ENCODE measurements around the gene SSR2. TPM values are rescaled to one million over a fixed set of nuclear protein-coding genes. Genes with fewer than 3 reads are reported as not detected.

The SSR2 gene
- total and polyA plus RNA-seq, 4 donors, result 93.1 to 264 (median 173) TPM

DNA sequence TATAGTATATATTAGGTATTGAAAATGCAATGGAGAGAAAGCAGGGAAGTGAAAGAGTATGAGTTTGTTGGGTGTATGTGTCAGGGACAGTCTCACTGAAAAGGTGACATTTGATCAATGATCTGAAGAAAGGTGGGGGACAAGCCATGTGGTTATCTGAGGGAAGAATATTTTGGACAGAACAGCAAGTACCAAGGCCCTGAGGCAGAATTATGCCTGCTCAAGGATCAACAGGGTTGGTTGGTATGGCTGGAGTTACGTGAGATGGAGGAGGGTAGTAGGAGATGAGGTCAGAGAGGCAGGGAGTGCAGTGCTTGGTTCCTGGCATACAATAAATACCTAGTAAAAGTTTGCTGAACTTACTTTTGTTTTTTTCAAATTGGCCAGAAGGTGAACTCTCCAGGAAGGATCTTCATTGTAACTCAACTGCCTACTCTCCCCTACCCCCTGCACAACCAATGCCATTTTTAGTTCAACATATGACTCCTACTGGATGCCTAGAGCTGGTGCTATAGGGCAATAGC is 35.6 kb upstream of the SSR2 start:
- WGBS, result 95% methylated on average over 1 of the region's 1 CpG
- no peak overlapping the region for H3K27ac ChIP-seq (ENCODE audit: low read depth in 1 of 2, low read length in 2 of 2)

GRCh38 chr1:156055281-156056048 is 34.7 kb upstream of the SSR2 start:
- peak overlapping the region; percentile 56 to 94 (median 94) for H3K4me3 ChIP-seq (ENCODE audit: low read depth in 1 of 3, low read length in 3 of 3)
- peak overlapping the region; percentile 94 for H3K27ac ChIP-seq (ENCODE audit: low read depth in 1 of 2, low read length in 2 of 2)
- H3K27me3 ChIP-seq (ENCODE audit: control insufficient read depth in 4 of 4, insufficient read depth in 4 of 4, low read length in 3 of 4), result no peaks in the 10 kb centered on the region
- H3K9ac ChIP-seq (ENCODE audit: low read depth in 1 of 2, low read length in 2 of 2), result peak overlapping the region; percentile 63 to 74
- peaks cover 0 to 8% (median 5%) of the 10 kb centered on the region in 4 donors for H3K36me3 ChIP-seq (ENCODE audit: control insufficient read depth in 4 of 4, insufficient read depth in 3 of 4, low read depth in 1 of 4, low read length in 3 of 4)
- DNase-seq (ENCODE audit: low spot score), result no peak
- WGBS, result 25% methylated on average over 17 of the region's 17 CpGs
- no peaks in the 10 kb centered on the region for H3K9me3 ChIP-seq (ENCODE audit: control insufficient read depth in 4 of 4, low read length in 3 of 4)
- H3K4me1 ChIP-seq (ENCODE audit: control insufficient read depth in 4 of 4, insufficient read depth in 4 of 4, low read length in 3 of 4), result peaks cover 0 to 22% (median 13%) of the 10 kb centered on the region in 4 donors
- TF ChIP-seq RXRA (IDR thresholded peaks at IDR 0.05) (no peak), CTCF (IDR thresholded peaks at IDR 0.05; ENCODE audit: low read depth, low read length, missing input control) (no peak), GABPA (IDR thresholded peaks at IDR 0.05 in 1 of 2, conservative IDR thresholded peaks at IDR 0.05 in 1 of 2) (no peak), FOXA2 (IDR thresholded peaks at IDR 0.05) (no peak), SP1 (IDR thresholded peaks at IDR 0.05) (no peak), NR2F2 (IDR thresholded peaks at IDR 0.05) (no peak), JUND (IDR thresholded peaks at IDR 0.05) (no peak), HNF4A (conservative IDR thresholded peaks at IDR 0.05) (no peak), EGR1 (IDR thresholded peaks at IDR 0.05; ENCODE audit: low read depth in 2 of 2) (no peak), FOXA1 (IDR thresholded peaks at IDR 0.05) (no peak), TAF1 (conservative IDR thresholded peaks at IDR 0.05) (no peak), YY1 (IDR thresholded peaks at IDR 0.05) (no peak), RAD21 (IDR thresholded peaks at IDR 0.05) (no peak), HNF4G (IDR thresholded peaks at IDR 0.05) (no peak)
- TF ChIP-seq, protein P1, sequence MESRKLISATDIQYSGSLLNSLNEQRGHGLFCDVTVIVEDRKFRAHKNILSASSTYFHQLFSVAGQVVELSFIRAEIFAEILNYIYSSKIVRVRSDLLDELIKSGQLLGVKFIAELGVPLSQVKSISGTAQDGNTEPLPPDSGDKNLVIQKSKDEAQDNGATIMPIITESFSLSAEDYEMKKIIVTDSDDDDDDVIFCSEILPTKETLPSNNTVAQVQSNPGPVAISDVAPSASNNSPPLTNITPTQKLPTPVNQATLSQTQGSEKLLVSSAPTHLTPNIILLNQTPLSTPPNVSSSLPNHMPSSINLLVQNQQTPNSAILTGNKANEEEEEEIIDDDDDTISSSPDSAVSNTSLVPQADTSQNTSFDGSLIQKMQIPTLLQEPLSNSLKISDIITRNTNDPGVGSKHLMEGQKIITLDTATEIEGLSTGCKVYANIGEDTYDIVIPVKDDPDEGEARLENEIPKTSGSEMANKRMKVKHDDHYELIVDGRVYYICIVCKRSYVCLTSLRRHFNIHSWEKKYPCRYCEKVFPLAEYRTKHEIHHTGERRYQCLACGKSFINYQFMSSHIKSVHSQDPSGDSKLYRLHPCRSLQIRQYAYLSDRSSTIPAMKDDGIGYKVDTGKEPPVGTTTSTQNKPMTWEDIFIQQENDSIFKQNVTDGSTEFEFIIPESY (IDR thresholded peaks at IDR 0.05), result no peak
- TF ChIP-seq, protein P2, sequence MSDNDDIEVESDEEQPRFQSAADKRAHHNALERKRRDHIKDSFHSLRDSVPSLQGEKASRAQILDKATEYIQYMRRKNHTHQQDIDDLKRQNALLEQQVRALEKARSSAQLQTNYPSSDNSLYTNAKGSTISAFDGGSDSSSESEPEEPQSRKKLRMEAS (IDR thresholded peaks at IDR 0.05), result no peak
- TF ChIP-seq, protein P3, sequence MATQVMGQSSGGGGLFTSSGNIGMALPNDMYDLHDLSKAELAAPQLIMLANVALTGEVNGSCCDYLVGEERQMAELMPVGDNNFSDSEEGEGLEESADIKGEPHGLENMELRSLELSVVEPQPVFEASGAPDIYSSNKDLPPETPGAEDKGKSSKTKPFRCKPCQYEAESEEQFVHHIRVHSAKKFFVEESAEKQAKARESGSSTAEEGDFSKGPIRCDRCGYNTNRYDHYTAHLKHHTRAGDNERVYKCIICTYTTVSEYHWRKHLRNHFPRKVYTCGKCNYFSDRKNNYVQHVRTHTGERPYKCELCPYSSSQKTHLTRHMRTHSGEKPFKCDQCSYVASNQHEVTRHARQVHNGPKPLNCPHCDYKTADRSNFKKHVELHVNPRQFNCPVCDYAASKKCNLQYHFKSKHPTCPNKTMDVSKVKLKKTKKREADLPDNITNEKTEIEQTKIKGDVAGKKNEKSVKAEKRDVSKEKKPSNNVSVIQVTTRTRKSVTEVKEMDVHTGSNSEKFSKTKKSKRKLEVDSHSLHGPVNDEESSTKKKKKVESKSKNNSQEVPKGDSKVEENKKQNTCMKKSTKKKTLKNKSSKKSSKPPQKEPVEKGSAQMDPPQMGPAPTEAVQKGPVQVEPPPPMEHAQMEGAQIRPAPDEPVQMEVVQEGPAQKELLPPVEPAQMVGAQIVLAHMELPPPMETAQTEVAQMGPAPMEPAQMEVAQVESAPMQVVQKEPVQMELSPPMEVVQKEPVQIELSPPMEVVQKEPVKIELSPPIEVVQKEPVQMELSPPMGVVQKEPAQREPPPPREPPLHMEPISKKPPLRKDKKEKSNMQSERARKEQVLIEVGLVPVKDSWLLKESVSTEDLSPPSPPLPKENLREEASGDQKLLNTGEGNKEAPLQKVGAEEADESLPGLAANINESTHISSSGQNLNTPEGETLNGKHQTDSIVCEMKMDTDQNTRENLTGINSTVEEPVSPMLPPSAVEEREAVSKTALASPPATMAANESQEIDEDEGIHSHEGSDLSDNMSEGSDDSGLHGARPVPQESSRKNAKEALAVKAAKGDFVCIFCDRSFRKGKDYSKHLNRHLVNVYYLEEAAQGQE (IDR thresholded peaks at IDR 0.05), result no peak
- TF ChIP-seq, protein P4, sequence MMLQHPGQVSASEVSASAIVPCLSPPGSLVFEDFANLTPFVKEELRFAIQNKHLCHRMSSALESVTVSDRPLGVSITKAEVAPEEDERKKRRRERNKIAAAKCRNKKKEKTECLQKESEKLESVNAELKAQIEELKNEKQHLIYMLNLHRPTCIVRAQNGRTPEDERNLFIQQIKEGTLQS (IDR thresholded peaks at IDR 0.05), result no peak

More for the DNA sequence above, 35.6 kb upstream of the SSR2 start:
- no peak for DNase-seq (ENCODE audit: low spot score)
- no peaks in the 10 kb centered on the region for H3K9me3 ChIP-seq (ENCODE audit: control insufficient read depth in 4 of 4, low read length in 3 of 4)
- peaks cover 0 to 8% (median 5%) of the 10 kb centered on the region in 4 donors for H3K36me3 ChIP-seq (ENCODE audit: control insufficient read depth in 4 of 4, insufficient read depth in 3 of 4, low read depth in 1 of 4, low read length in 3 of 4)
- H3K4me3 ChIP-seq (ENCODE audit: low read depth in 1 of 3, low read length in 3 of 3), result no peak overlapping the region
- H3K4me1 ChIP-seq (ENCODE audit: control insufficient read depth in 4 of 4, insufficient read depth in 4 of 4, low read length in 3 of 4), result peaks cover 0 to 22% (median 13%) of the 10 kb centered on the region in 4 donors
- no peaks in the 10 kb centered on the region for H3K27me3 ChIP-seq (ENCODE audit: control insufficient read depth in 4 of 4, insufficient read depth in 4 of 4, low read length in 3 of 4)
- H3K9ac ChIP-seq (ENCODE audit: low read depth in 1 of 2, low read length in 2 of 2), result no peak overlapping the region
- TF ChIP-seq, protein P3 (IDR thresholded peaks at IDR 0.05), result no peak
- TF ChIP-seq RXRA (IDR thresholded peaks at IDR 0.05) (no peak), HNF4A (conservative IDR thresholded peaks at IDR 0.05) (no peak)

Data from liver (tissue), 9 donors.